GM12891 (cell line): ENCODE data around the gene GALK1.

Experiments used
- POLR2A ChIP-seq: IDR thresholded peaks from 2 replicates; pipeline ENCODE4 v1.6.1; 2011; ENCODE audit warnings: low read depth, low read length, control low read depth
- POLR2AphosphoS5 ChIP-seq: IDR thresholded peaks from 2 replicates; pipeline ENCODE4 v1.6.1; 2011; ENCODE audit warnings: low read depth, low read length, control low read depth
- TAF1 ChIP-seq: IDR thresholded peaks from 2 replicates; pipeline ENCODE4 v1.6.1; 2011; ENCODE audit warnings: low read depth, low read length, control low read depth

DNA sequence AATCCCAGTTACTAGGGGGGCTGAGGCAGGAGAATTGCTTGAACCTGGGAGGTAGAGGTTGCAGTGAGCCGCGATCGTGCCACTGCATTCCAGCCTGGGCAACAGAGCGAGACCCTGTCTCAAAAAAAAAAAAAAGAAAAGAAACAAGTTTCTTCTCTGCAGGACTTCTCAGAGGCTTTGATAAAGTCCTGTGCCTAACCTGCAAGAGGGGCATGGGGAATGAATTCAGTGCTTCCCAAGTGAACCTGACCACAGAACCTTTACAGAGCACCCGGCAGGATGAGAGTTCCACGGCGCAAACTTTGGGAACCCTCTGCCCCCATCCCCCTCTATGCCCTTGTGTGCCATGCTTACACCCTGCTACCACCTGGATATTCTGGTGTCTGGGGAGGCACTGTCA, 25.8 kb downstream of the GALK1 start:
- TF ChIP-seq POLR2A = no peak
- no peak for TF ChIP-seq TAF1
- no peak for TF ChIP-seq POLR2AphosphoS5
